MCF 10A (cell line): ENCODE measurements around the gene COL16A1. TPM values are rescaled to one million over a fixed set of nuclear protein-coding genes. Genes with fewer than 3 reads are reported as not detected.

Experiments
- BruUV-seq: library from RNA; stranded (reverse); fragments of 400-500 nt; replicated peaks from 2 replicates; lab custom pipeline; 2021; lab: Mats Ljungman, UMichigan
- CTCF ChIA-PET: fragments of 300-600 bp; sonication (Branson Sonifier 250); formaldehyde crosslinking; extraction: SDS; loops from one replicate; lab custom pipeline; 2021; ENCODE audit warnings: antibody characterized with exemption, inconsistent platforms; lab: Yijun Ruan, JAX
- POLR2A ChIA-PET: fragments of 300-600, 350-650 bp; sonication (Branson Sonifier 250); formaldehyde crosslinking; extraction: SDS; loops from one replicate; lab custom pipeline; 2020; ENCODE audit warnings: antibody characterized with exemption, inconsistent platforms; lab: Yijun Ruan, JAX
- DNase-seq: peaks from one replicate; pipeline ENCODE4 v3.0.0-alpha.2; 2018; ENCODE audit not compliant: unreplicated experiment
- H3K27ac Mint-ChIP-seq: one replicate; pipeline ENCODE4 v1.8.0; 2022; ENCODE audit warnings: mild to moderate bottlenecking, low read depth, mixed read lengths; ENCODE audit not compliant: unreplicated experiment
- H3K27me3 Mint-ChIP-seq: one replicate; pipeline ENCODE4 v1.8.0; 2022; ENCODE audit warnings: mixed read lengths; ENCODE audit not compliant: insufficient read depth, unreplicated experiment
- H3K36me3 Mint-ChIP-seq: one replicate; pipeline ENCODE4 v1.8.0; 2022; ENCODE audit warnings: mild to moderate bottlenecking, moderate library complexity, mixed read lengths; ENCODE audit not compliant: insufficient read depth, unreplicated experiment
- H3K4me1 Mint-ChIP-seq: one replicate; pipeline ENCODE4 v1.8.0; 2022; ENCODE audit warnings: mixed read lengths; ENCODE audit not compliant: insufficient read depth, unreplicated experiment
- H3K4me3 Mint-ChIP-seq: one replicate; pipeline ENCODE4 v1.8.0; 2022; ENCODE audit warnings: mild to moderate bottlenecking, moderate library complexity, mixed read lengths; ENCODE audit not compliant: unreplicated experiment
- H3K9me3 Mint-ChIP-seq: one replicate; pipeline ENCODE4 v1.8.0; 2022; ENCODE audit warnings: mixed read lengths; ENCODE audit not compliant: unreplicated experiment
- CTCF ChIP-seq: fragments of 200-600 bp; IDR thresholded peaks from one replicate; pipeline ENCODE4 v1.8.0; 2022; ENCODE audit warnings: antibody characterized with exemption, mild to moderate bottlenecking; ENCODE audit not compliant: unreplicated experiment
- intact Hi-C: fragments of 100-400 bp; cut with micrococcal nuclease; formaldehyde crosslinking; loops from 2 replicates; pipeline ENCODE4 v1.14.1; 2022
- total RNA-seq: library from RNA; stranded (reverse); gene quantifications from 2 replicates; pipeline ENCODE4 v1.2.3, GENCODE V29; 2022

COL16A1 gene
- total RNA-seq, 1 experiment from 2014 or later = 42.1 TPM

GRCh38 chr1:31662463-31662862 lies 41.4 kb downstream of the COL16A1 start:
- BruUV-seq = no TSS peak
- DNase-seq = no peak
- H3K9me3 Mint-ChIP-seq = no peaks in the 10 kb centered on the region
- TF ChIP-seq CTCF = no peak
- peaks cover 22% of the 10 kb centered on the region for H3K4me1 Mint-ChIP-seq
- H3K27ac Mint-ChIP-seq = no peak overlapping the region
- intact Hi-C loops = loop anchor here (10.0 kb wide), 1 partner anchor 302 kb away; no protein-coding TSS in a partner anchor
- POLR2A ChIA-PET = interaction anchor here (1.3 kb wide), 1 partner anchor 17 kb away, joined by 4 read pairs; no protein-coding TSS in a partner anchor
- H3K27me3 Mint-ChIP-seq = no peaks in the 10 kb centered on the region
- H3K36me3 Mint-ChIP-seq = peaks cover 12% of the 10 kb centered on the region
- CTCF ChIA-PET = interaction anchor here (0.8 to 7.7 kb wide), 13 partner anchors 12 to 130 kb away, joined by 3 to 96 read pairs (median 4); partner anchors contain the start of gene PEF1
- H3K4me3 Mint-ChIP-seq = no peak overlapping the region

GRCh38 chr1:31661856-31662255 lies 42.0 kb downstream of the COL16A1 start:
- TF ChIP-seq CTCF = no peak
- intact Hi-C loops = loop anchor here (10.0 kb wide), 1 partner anchor 303 kb away; no protein-coding TSS in a partner anchor
- POLR2A ChIA-PET = interaction anchor here (1.3 kb wide), 1 partner anchor 17 kb away, joined by 4 read pairs; no protein-coding TSS in a partner anchor
- Mint-ChIP-seq H3K4me1 (peaks cover 18% of the 10 kb centered on the region), H3K9me3 (no peaks in the 10 kb centered on the region), H3K36me3 (peaks cover 18% of the 10 kb centered on the region), H3K27ac (peak overlapping the region; percentile 27), H3K27me3 (no peaks in the 10 kb centered on the region), H3K4me3 (no peak overlapping the region)
- BruUV-seq = no TSS peak
- CTCF ChIA-PET = interaction anchor here (1.0 to 7.7 kb wide), 3 partner anchors 83 to 275 kb away, joined by 3 to 96 read pairs (median 4); no protein-coding TSS in a partner anchor
- DNase-seq = no peak

GRCh38 chr1:31660871-31661455 lies 42.9 kb downstream of the COL16A1 start:
- CTCF ChIA-PET = interaction anchor here (0.6 to 7.7 kb wide), 5 partner anchors 17 to 484 kb away, joined by 3 to 96 read pairs (median 4); no protein-coding TSS in a partner anchor
- peaks cover 26% of the 10 kb centered on the region for H3K36me3 Mint-ChIP-seq
- intact Hi-C loops = loop anchor here (10.0 kb wide), 1 partner anchor 304 kb away; no protein-coding TSS in a partner anchor

More at GRCh38 chr1:31660871-31661455, 42.9 kb downstream of the COL16A1 start:
- DNase-seq = no peak
- no TSS peak for BruUV-seq
- TF ChIP-seq CTCF = no peak
- POLR2A ChIA-PET = interaction anchor here (0.7 to 1.8 kb wide), 4 partner anchors 11 to 128 kb away, joined by 4 to 5 read pairs (median 4); no protein-coding TSS in a partner anchor
- Mint-ChIP-seq H3K4me3 (no peak overlapping the region), H3K27me3 (no peaks in the 10 kb centered on the region), H3K9me3 (no peaks in the 10 kb centered on the region), H3K27ac (no peak overlapping the region), H3K4me1 (peaks cover 9% of the 10 kb centered on the region)
